GM12891 (cell line): ENCODE data around the gene TCEAL4. TPM values are rescaled to one million over a fixed set of nuclear protein-coding genes. Genes with fewer than 3 reads are reported as not detected.

Source experiments
- DNase-seq: peaks from one replicate; pipeline ENCODE4 v3.0.0; 2011; ENCODE audit warnings: low spot score; ENCODE audit not compliant: insufficient read length
- FAIRE-seq: peaks from 2 replicates; lab custom pipeline; 2011; peaks lifted over from hg19 to GRCh38; lab: Jason Lieb, UNC
- PAX5 ChIP-seq: IDR thresholded peaks from 2 replicates; pipeline ENCODE4 v1.6.1; 2011; ENCODE audit warnings: low read length, moderate library complexity, mild to moderate bottlenecking; ENCODE audit not compliant: insufficient read depth, severe bottlenecking
- POLR2A ChIP-seq: IDR thresholded peaks from 2 replicates; pipeline ENCODE4 v1.6.1; 2011; ENCODE audit warnings: low read depth, low read length, control low read depth
- POLR2AphosphoS5 ChIP-seq: IDR thresholded peaks from 2 replicates; pipeline ENCODE4 v1.6.1; 2011; ENCODE audit warnings: low read depth, low read length, control low read depth
- POU2F2 ChIP-seq: IDR thresholded peaks from 2 replicates; pipeline ENCODE4 v1.6.1; 2011; ENCODE audit warnings: low read depth, mild to moderate bottlenecking, control low read depth, low read length, moderate library complexity
- SPI1 ChIP-seq: IDR thresholded peaks from 2 replicates; pipeline ENCODE4 v1.6.1; 2011; ENCODE audit warnings: low read depth, low read length, control low read depth
- TAF1 ChIP-seq: IDR thresholded peaks from 2 replicates; pipeline ENCODE4 v1.6.1; 2011; ENCODE audit warnings: low read depth, low read length, control low read depth
- polyA plus RNA-seq: library from polyadenylated mRNA; unstranded; fragments of >200 nt; gene quantifications from one replicate; pipeline ENCODE4 v1.2.1, GENCODE V29; 2012; ENCODE audit warnings: low read depth, missing spikeins, inconsistent platforms; ENCODE audit not compliant: missing spikeins

The TCEAL4 gene
- 39.1 TPM for polyA plus RNA-seq

GRCh38 chrX:103585411-103586313 is at the start of gene TCEAL4:
Gene TCEAL4 (plus strand): TSS chrX:103585515. CDS start chrX:103586676, 1,161 bp downstream.
- DNase-seq: no peak
- FAIRE-seq: peak; percentile 87
- TF ChIP-seq SPI1 (no peak), POU2F2 (no peak), POLR2A (no peak), TAF1 (no peak), POLR2AphosphoS5 (no peak), PAX5 (no peak)

GRCh38 chrX:103536071-103536470 is 49.2 kb upstream of the TCEAL4 start:
- TF ChIP-seq POLR2AphosphoS5 (no peak), PAX5 (no peak), SPI1 (no peak), TAF1 (no peak), POLR2A (no peak), POU2F2 (no peak)
- no peak for FAIRE-seq

DNA sequence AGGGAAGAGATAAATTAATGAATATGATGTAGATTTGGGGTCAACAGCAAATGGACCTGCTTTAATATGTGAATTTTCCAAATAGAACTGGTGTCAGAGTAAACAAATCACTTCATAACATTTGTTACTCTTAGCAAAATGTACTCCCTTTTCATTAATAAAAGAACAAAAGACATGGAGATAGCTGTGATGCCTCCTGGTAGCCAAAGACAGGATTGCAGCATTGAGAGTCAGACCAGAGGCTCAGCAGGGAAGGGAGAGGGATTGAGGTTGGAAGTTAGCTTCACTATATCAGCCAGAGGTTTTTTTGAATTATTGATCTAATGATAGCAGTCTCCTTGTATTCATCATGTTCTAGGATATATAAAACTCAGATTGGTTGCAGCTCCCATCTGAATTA is 48.6 kb upstream of the TCEAL4 start:
- DNase-seq: no peak
- no peak for FAIRE-seq
- TF ChIP-seq POLR2A: no peak

More at GRCh38 chrX:103536071-103536470, 49.2 kb upstream of the TCEAL4 start:
- no peak for DNase-seq

DNA sequence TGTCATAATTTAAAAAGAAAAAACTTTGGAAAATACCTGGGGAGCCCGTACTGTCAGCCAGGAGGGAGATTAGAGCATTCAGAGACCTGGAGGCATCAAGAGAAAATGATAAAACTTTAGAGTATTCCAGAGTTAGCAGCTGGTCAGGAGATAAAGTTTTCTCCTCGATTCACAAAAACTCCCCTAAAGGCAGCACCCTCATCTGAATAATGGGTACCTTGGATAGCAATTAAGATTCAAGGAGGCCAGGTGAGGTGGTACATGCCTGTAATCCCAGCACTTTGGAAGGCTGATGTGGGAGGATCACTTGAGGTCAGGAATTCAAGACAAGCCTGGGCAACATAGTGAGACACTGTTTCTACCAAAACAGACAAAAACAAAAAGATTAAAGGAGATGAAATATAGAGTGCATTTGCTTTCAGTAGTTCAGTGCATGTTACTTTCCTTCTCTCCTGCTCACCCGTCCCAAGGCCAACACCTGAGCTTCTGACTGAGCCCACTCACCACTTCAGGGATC is 47.4 kb upstream of the TCEAL4 start:
- no peak for FAIRE-seq
- no peak for TF ChIP-seq SPI1
- no peak for TF ChIP-seq TAF1
- TF ChIP-seq PAX5: no peak
- no peak for TF ChIP-seq POU2F2
- no peak for TF ChIP-seq POLR2AphosphoS5
- TF ChIP-seq POLR2A: no peak
- no peak for DNase-seq

DNA sequence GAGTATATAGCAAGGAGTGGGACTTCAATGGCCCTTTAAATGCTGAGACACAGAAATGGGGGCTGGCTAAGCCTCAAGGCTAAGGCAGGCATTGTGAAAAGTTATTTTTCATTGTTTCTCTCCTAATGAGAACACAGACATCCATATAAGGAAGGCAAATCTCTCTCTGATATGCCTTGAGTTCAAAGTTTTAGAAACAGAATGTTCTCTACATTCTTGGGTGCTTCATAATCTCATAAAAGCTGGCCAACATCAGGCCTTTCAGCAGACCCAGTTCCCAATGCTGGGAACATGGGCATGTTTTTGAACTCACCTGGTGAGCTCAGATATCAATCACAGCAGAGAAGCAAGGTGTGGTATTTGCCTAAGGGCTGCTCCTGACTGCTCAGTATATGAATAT is 46.6 kb upstream of the TCEAL4 start:
- no peak for DNase-seq
- no peak for FAIRE-seq
- TF ChIP-seq POLR2A: no peak

- DNase-seq (no peak), FAIRE-seq (no peak)
- no peak for TF ChIP-seq POLR2AphosphoS5
- no peak for TF ChIP-seq SPI1
- TF ChIP-seq PAX5: no peak
- no peak for TF ChIP-seq TAF1
- TF ChIP-seq POLR2A: no peak
- no peak for TF ChIP-seq POU2F2
Measured at GRCh38 chrX:103539695-103540094, 45.6 kb upstream of the TCEAL4 start.

DNA sequence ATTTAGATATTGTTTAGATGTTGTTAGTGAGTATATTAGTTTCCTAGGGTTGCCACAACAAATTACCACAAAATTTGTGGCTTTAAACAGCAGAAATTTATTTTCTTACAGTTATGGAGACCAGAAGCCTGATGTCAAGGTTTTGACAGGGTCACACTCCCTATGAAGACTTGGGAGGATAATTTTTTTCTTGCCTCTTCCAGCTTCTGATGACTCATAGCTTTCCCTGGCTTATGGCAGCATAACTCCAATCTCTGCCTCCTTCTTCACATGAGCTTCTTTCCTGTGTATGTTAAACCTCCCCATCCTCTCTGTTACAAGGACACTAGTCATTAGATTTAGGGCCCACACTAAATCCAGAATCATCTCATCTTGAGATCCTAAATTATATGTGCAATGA is 45.2 kb upstream of the TCEAL4 start:
- TF ChIP-seq POLR2AphosphoS5 (no peak), SPI1 (no peak), PAX5 (no peak), TAF1 (no peak), POU2F2 (no peak), POLR2A (no peak)
- DNase-seq (no peak), FAIRE-seq (no peak)

DNA sequence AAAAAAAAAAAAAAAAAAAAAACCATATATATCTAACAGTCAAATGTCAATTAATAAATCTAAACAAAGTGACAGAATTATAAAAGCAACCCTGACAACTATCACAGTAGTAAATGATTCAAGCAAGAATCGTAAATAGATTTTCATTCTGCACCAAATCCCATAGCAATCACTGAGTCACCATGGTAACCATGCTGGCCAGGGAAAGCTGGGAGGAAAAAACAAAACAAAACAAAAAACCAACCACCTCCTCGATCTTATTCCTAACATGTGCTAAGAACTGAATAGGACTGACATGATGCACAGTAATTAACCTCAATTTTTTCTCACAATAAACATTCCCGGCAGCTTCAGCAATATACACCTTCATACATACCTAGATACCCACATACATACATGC is 35.4 kb upstream of the TCEAL4 start:
- DNase-seq (no peak), FAIRE-seq (no peak)
- TF ChIP-seq SPI1: no peak
- TF ChIP-seq PAX5: no peak
- TF ChIP-seq POLR2A: no peak
- no peak for TF ChIP-seq POU2F2
- no peak for TF ChIP-seq POLR2AphosphoS5
- no peak for TF ChIP-seq TAF1

DNA sequence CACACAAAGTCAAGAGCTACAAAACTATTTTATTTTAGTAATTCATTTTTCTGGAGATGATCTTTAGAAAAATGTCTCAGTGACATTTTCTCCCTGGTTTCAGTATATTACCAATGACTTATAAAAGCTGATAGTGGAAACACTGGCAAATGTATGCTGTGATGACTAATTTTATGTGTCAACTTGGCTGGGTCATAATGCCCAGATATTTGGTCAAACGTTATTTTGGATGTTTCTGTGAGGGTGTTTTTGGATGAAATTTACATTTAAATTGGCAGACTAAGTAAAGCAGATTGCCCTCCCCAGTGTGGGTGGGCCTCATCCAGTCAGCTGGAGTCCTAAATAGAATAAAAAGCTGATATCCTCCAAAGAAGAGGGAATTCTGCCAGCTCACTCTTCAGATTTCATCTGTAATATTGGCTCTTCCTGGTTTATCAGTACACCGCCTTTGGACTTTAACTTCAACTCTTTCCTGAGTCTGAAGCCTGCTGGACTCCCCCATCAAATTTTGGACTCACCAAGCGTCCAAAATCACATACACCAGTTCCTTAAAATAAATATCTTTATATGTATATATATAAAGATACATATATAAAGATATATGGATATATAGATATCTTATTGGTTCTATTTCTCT is 34.8 kb upstream of the TCEAL4 start:
- FAIRE-seq (no peak), DNase-seq (no peak)

GRCh38 chrX:103552236-103552635 is 33.1 kb upstream of the TCEAL4 start:
- no peak for TF ChIP-seq TAF1
- no peak for TF ChIP-seq POLR2AphosphoS5
- TF ChIP-seq SPI1: no peak
- TF ChIP-seq POU2F2: no peak
- no peak for FAIRE-seq
- DNase-seq: no peak

More for the DNA sequence above, 34.8 kb upstream of the TCEAL4 start:
- TF ChIP-seq POU2F2 (no peak), TAF1 (no peak), PAX5 (no peak), SPI1 (no peak), POLR2A (no peak), POLR2AphosphoS5 (no peak)
